ENCODE measurements around the gene OSR1. TPM values are rescaled to one million over a fixed set of nuclear protein-coding genes. Genes with fewer than 3 reads are reported as not detected.

Gene OSR1
- total RNA-seq, result 5.0 and 6.6 TPM in 2 replicates

GRCh38 chr2:19358242-19359020 lies at the start of gene OSR1:
TSS of gene OSR1 (minus strand) at chr2:19358623. CDS start at chr2:19353805, 4,818 bp downstream.

Small RNAs within 50 kb of the gene (small RNA-seq; reads per million reads assigned to genes)
- 0.52 reads per million, percentile 20 among the genes with 10 or more reads in this experiment for gene MIR4757 (ENCODE audit: low replicate concordance)
